HepG2 (cell line): ENCODE data around the gene PTPN13.

Experiments
- EEA1 ChIP-seq: sonication (generic); formaldehyde crosslinking; IDR thresholded peaks from 2 replicates; pipeline ENCODE4 v1.5.1; 2020; ENCODE audit warnings: mild to moderate bottlenecking, missing genetic modification reagents, borderline replicate concordance
- HOXA7 ChIP-seq: sonication (generic); formaldehyde crosslinking; IDR thresholded peaks from 2 replicates; pipeline ENCODE4 v1.8.1; 2022; ENCODE audit warnings: mild to moderate bottlenecking, missing genetic modification reagents, moderate library complexity
- SP2 ChIP-seq: sonication (generic); formaldehyde crosslinking; IDR thresholded peaks from 2 replicates; pipeline ENCODE4 v1.5.1; 2020; ENCODE audit warnings: mild to moderate bottlenecking, missing genetic modification reagents
- TF ChIP-seq, protein P1 (sequence below): sonication (generic); formaldehyde crosslinking; IDR thresholded peaks from 2 replicates; pipeline ENCODE4 v1.8.0; 2022; ENCODE audit warnings: mild to moderate bottlenecking, missing genetic modification reagents, borderline replicate concordance

DNA sequence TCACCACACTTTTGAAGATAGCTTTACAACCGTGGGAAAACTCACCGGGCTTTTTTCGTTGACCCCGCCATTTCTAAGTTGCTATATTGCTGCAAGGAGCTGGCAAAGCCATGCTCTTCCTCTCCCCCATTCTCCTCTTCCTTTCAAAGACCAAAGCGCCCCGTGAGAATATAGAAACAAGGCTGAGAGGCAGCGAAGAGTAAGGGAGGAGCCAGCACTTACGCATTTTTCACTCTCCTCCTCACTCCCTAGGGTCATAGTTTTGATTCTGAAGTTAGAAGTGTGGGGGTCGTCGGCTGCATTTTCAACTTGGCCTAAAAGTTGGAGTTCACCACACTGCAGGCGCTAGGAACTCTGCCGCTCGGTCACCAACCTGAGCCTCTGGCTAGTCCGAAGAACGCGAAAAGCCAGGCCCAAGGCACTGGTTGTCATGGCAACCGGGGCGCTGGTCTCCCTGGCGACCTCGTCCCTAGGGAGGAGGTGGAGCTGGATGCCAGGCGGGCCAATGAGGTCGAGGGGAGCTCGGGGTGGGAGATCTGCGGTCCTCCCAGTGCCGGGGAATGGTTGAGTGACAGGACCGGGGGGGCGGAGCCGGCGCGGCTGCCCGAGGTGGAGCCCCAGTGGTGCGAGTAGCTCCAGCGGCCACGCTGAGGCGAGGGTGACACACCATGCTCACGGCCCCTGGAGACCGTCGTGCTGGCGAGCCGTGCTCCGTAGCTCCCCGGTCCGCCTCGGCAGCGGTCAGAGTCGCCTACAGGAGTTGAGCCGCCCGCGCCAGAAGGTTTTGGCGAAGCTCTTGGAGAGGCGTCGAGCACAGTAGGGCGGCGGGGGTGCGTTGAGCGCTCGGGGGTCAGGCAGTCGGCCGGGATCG is at the start of gene PTPN13:
- no peak for TF ChIP-seq EEA1 (CRISPR knock-in tag)
- no peak for TF ChIP-seq SP2
- TF ChIP-seq, protein P1, sequence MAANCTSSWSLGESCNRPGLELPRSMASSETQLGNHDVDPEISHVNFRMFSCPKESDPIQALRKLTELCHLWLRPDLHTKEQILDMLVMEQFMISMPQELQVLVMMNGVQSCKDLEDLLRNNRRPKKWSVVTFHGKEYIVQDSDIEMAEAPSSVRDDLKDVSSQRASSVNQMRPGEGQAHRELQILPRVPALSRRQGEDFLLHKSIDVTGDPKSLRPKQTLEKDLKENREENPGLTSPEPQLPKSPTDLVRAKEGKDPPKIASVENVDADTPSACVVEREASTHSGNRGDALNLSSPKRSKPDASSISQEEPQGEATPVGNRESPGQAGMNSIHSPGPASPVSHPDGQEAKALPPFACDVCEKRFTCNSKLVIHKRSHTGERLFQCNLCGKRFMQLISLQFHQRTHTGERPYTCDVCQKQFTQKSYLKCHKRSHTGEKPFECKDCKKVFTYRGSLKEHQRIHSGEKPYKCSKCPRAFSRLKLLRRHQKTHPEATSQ (CRISPR knock-in tag) = no peak
- no peak for TF ChIP-seq HOXA7
